Omental fat pad (tissue), 4 donors: ENCODE data around the gene OR2T4. TPM values are rescaled to one million over a fixed set of nuclear protein-coding genes. Genes with fewer than 3 reads are reported as not detected.

ENCODE experiments used
- ATAC-seq: fragments of 150-250 bp; one replicate; pipeline ENCODE4 v1.9.1; 2016; ENCODE audit warnings: mild to moderate bottlenecking, moderate library complexity; ENCODE audit not compliant: low FRiP score
- DNase-seq: peaks from one replicate; pipeline ENCODE4 v3.0.0-alpha.2; 2019; ENCODE audit warnings: low spot score
- CTCF ChIP-seq, 3 donors: fragments of 450-650 bp; IDR thresholded peaks; one replicate each; pipeline ENCODE4 v1.5.1; 2016 to 2017; ENCODE audit warnings: antibody characterized with exemption in 3 of 3, mild to moderate bottlenecking in 3 of 3, moderate library complexity in 2 of 3
- total RNA-seq, 4 donors: library from RNA; depleted of rRNA; stranded (reverse); fragments of >200 nt; gene quantifications; one replicate each; pipeline ENCODE4 v1.1.0, GENCODE V29; 2016

Gene OR2T4
- not detected for total RNA-seq

GRCh38 chr1:248361121-248361715 lies at the start of gene OR2T4:
OR2T4 (plus strand) TSS chr1:248361665; CDS start chr1:248361665, 0 bp downstream.
- no peak for ATAC-seq
- TF ChIP-seq CTCF (IDR thresholded peaks at IDR 0.05): no peak

GRCh38 chr1:248316796-248317195 lies 44.7 kb upstream of the OR2T4 start:
- TF ChIP-seq CTCF (IDR thresholded peaks at IDR 0.05): no peak
- no peak for DNase-seq
- ATAC-seq: no peak

More at GRCh38 chr1:248361121-248361715, at the start of gene OR2T4:
- no peak for DNase-seq

GRCh38 chr1:248324468-248324867 lies 37.0 kb upstream of the OR2T4 start, which contains the start of gene OR2M7:
OR2M7 (minus strand) TSS chr1:248324568; CDS start chr1:248324568, 0 bp downstream.
- DNase-seq (no peak), ATAC-seq (no peak)
- TF ChIP-seq CTCF (IDR thresholded peaks at IDR 0.05): no peak

GRCh38 chr1:248343451-248343850 lies 18.0 kb upstream of the OR2T4 start:
- DNase-seq (no peak), ATAC-seq (no peak)
- no peak for TF ChIP-seq CTCF (IDR thresholded peaks at IDR 0.05)

GRCh38 chr1:248348475-248348874 lies 13.0 kb upstream of the OR2T4 start, which contains the start of gene OR14C36:
OR14C36 (plus strand) TSS chr1:248348775; CDS start chr1:248348775, 0 bp downstream.
- TF ChIP-seq CTCF (IDR thresholded peaks at IDR 0.05): no peak
- DNase-seq (no peak), ATAC-seq (no peak)

- DNase-seq (no peak), ATAC-seq (no peak)
- no peak for TF ChIP-seq CTCF (IDR thresholded peaks at IDR 0.05)
Observed at GRCh38 chr1:248359415-248359814, 2.0 kb upstream of the OR2T4 start.

GRCh38 chr1:248366609-248367008 lies 5.1 kb downstream of the OR2T4 start:
- no peak for ATAC-seq
- TF ChIP-seq CTCF (IDR thresholded peaks at IDR 0.05): no peak

More at GRCh38 chr1:248366609-248367008, 5.1 kb downstream of the OR2T4 start:
- DNase-seq: no peak
